GM19372 (cell line): ENCODE results near the gene PLCB1.
"Not testable (repeated sequence)": the region's sequence is repeated elsewhere in the genome, so short reads cannot be mapped to it uniquely, and the experiment has no call there.

Experiments used
- ATAC-seq: cut with Tn5 transposase; IDR thresholded peaks from one replicate; pipeline ENCODE4 v1.9.1; 2021; ENCODE audit warnings: mild to moderate bottlenecking, low read depth, moderate library complexity; ENCODE audit not compliant: unreplicated experiment

PLCB1 gene

GRCh38 chr20:8790442-8791074, 658.5 kb downstream of the PLCB1 start:
- ATAC-seq = no peak

- ATAC-seq = no peak
Measured at GRCh38 chr20:8795404-8795803, 663.3 kb downstream of the PLCB1 start.

GRCh38 chr20:8796088-8796660, 664.1 kb downstream of the PLCB1 start:
- no peak for ATAC-seq

- no peak for ATAC-seq
Measured at GRCh38 chr20:8798505-8798904, 666.4 kb downstream of the PLCB1 start.

- ATAC-seq = no peak
Measured at GRCh38 chr20:8800089-8800488, 668.0 kb downstream of the PLCB1 start.

GRCh38 chr20:8801686-8802085, 669.6 kb downstream of the PLCB1 start:
- ATAC-seq = no peak

GRCh38 chr20:8803065-8803464, 671.0 kb downstream of the PLCB1 start:
- ATAC-seq = no peak

- ATAC-seq = no peak
Measured at GRCh38 chr20:8803941-8804340, 671.9 kb downstream of the PLCB1 start.

- ATAC-seq = no peak
Measured at GRCh38 chr20:8805737-8806442, 673.8 kb downstream of the PLCB1 start.

GRCh38 chr20:8807480-8808201, 675.6 kb downstream of the PLCB1 start:
- no peak for ATAC-seq

- no peak for ATAC-seq
Measured at GRCh38 chr20:8808202-8808535, 676.1 kb downstream of the PLCB1 start.

GRCh38 chr20:8809107-8809953, 677.3 kb downstream of the PLCB1 start:
- ATAC-seq = no peak

GRCh38 chr20:8811801-8812594, 679.9 kb downstream of the PLCB1 start:
- no peak for ATAC-seq

- ATAC-seq = no peak
Measured at GRCh38 chr20:8812817-8813216, 680.8 kb downstream of the PLCB1 start.

- no peak for ATAC-seq
Measured at GRCh38 chr20:8815208-8815607, 683.1 kb downstream of the PLCB1 start.

- ATAC-seq = no peak
Measured at GRCh38 chr20:8829256-8829655, 697.2 kb downstream of the PLCB1 start.

GRCh38 chr20:8834294-8834693, 702.2 kb downstream of the PLCB1 start:
- ATAC-seq = not testable (repeated sequence)

GRCh38 chr20:8834851-8835250, 702.8 kb downstream of the PLCB1 start:
- ATAC-seq = no peak

GRCh38 chr20:8837396-8837795, 705.3 kb downstream of the PLCB1 start:
- no peak for ATAC-seq

GRCh38 chr20:8842525-8842924, 710.5 kb downstream of the PLCB1 start:
- ATAC-seq = no peak
